Epithelial cell of prostate (primary cell): Measurements from ENCODE around the gene GCC2.
"Not testable (repeated sequence)": the region's sequence is repeated elsewhere in the genome, so short reads cannot be mapped to it uniquely, and the experiment has no call there.

Source experiments
- DNase-seq: peaks from one replicate; pipeline ENCODE4 v3.0.0-alpha.2; 2011; ENCODE audit warnings: low read depth, low spot score
- H3K27ac ChIP-seq: fragments of 450-650 bp; 2 replicates; pipeline ENCODE4 v1.5.1; 2017; ENCODE audit warnings: mild to moderate bottlenecking

Gene GCC2

DNA sequence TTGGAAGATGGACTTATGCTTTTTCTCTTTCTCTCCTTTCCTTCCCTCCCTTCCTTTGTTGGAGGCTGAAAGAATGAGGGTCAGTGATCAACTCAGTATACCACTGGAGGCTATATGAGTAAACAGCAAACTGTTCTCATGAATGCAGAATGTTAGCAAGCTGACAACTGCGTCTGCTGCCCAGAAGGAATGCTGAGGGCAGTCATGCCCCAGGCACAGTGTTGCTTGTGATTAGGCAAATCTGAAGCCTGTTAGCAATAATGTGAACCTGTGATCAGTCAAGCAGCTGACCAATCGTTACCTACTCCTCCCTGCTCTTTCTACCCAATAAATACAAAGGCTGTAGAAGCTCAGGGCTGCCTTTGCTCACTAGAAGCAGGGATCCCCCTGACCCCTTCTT lies 107.6 kb downstream of the GCC2 start:
- H3K27ac ChIP-seq = peak overlapping the region; percentile 14
- not testable (repeated sequence) for DNase-seq
